IMR-90 (cell line): ENCODE data around the gene TAB2.

ENCODE experiments used
- BHLHE40 ChIP-seq: fragments of 150-350 bp; IDR thresholded peaks from 2 replicates; pipeline ENCODE4 v1.6.1; 2016; ENCODE audit warnings: mild to moderate bottlenecking, low read depth, low read length
- CTCF ChIP-seq: conservative IDR thresholded peaks from 2 replicates; pipeline ENCODE4 v1.5.1; 2012; ENCODE audit warnings: mild to moderate bottlenecking, low read depth, low read length, improper control_type of control experiment
- POLR2A ChIP-seq: IDR thresholded peaks from 2 replicates; pipeline ENCODE4 v1.6.1; 2012; ENCODE audit warnings: mild to moderate bottlenecking, low read depth, low read length
- RAD21 ChIP-seq: IDR thresholded peaks from 2 replicates; pipeline ENCODE4 v1.6.1; 2012; ENCODE audit warnings: low read length, improper control_type of control experiment
- RCOR1 ChIP-seq: IDR thresholded peaks from 2 replicates; pipeline ENCODE4 v1.6.1; 2012; ENCODE audit warnings: mild to moderate bottlenecking, low read length, improper control_type of control experiment; ENCODE audit not compliant: insufficient replicate concordance
- RFX5 ChIP-seq: IDR thresholded peaks from 2 replicates; pipeline ENCODE4 v1.8.0; 2012; ENCODE audit warnings: low read depth, mild to moderate bottlenecking, low read length, moderate library complexity
- USF2 ChIP-seq: fragments of 150-350 bp; IDR thresholded peaks from 2 replicates; pipeline ENCODE4 v1.6.1; 2017; ENCODE audit warnings: mild to moderate bottlenecking, antibody characterized with exemption, low read length, low read depth

- TF ChIP-seq CTCF (no peak), USF2 (no peak), RFX5 (no peak), POLR2A (no peak), BHLHE40 (no peak), RCOR1 (no peak), RAD21 (no peak)
These were observed 48.9 kb downstream of the TAB2 start for GRCh38 chr6:149366267-149366921.
